ENCODE measurements around the gene CALM1.

The CALM1 gene

DNA sequence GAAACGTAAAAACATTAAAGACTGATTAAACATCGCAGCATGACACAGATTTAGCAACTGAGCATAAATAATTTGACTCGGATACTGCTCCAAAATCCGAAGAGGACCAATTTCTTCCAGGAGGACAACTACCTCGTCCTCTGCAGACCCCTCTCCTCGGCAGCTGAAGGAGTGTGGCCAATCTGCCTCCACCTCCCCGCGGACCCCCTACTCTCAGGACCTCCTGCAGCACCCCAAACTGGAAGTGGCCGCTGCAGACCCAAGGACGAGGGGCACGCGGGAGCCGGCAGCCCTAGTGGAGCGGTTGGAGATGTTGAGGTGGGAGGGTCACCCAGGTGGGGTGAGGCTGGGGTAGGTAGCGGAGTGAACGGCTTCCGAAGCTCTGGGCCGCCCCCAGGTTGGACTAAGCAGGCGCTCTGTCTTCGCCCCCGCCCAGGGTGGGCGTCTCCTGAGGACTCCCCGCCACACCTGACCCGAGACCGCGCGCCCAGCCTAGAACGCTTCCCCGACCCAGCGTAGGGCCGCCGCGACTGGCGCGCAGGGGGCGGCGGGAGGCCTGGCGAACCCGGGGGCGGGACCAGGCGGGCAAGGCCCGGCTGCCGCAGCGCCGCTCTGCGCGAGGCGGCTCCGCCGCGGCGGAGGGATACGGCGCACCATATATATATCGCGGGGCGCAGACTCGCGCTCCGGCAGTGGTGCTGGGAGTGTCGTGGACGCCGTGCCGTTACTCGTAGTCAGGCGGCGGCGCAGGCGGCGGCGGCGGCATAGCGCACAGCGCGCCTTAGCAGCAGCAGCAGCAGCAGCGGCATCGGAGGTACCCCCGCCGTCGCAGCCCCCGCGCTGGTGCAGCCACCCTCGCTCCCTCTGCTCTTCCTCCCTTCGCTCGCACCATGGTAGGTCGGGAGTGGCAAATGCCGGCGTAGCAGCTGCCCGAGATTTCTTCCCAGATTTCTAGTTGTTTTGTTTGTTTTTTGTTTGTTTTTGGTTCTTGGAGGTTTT, at the start of gene CALM1:
Gene CALM1, plus strand, starts transcription at position 689 of the 999 bp plus-strand sequence. Its CDS starts 202 bp downstream, at position 891.
- DNase-seq (ENCODE audit: low read depth in 1 of 2, low spot score in 1 of 2), result peak; percentile 96 to 98

DNA sequence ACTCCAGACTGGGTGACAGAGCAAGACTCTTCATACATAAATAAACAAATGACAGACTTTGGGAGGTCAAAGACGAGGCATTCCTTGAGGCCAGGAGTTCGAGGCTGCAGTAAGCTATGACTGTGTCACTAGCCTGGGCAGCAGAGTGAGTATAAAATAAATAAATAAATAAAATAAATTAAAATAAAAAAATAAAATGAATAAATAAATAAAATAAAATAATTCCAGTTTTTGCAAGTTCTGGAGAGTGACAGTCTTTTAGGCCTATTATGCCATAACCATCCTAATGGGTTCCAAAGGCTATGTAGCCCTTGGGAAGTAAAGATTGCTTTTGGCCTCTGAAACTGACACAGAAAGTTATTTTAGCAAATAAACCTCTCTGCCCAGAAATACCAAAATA, 48.6 kb upstream of the CALM1 start:
- no peak for DNase-seq (ENCODE audit: low read depth in 1 of 2, low spot score in 1 of 2)

DNA sequence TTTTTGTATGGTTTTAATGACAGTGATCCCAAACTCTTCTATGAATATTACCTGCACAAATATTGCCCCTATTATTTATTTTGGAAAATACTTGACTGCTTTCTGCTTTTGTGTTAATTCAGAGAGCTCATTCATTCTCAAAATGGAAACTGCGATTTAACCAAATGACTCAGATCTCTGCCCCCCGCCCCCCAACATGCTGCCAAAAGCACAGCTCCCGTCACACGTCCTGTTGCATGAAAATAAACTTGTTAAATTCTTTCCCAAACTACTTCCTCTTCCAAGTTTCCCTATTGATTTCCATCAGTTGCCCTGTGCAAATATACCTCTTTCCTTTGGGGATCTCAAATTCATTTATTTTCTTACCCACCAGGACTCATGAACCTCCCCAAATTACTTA, 47.1 kb upstream of the CALM1 start:
- no peak for DNase-seq (ENCODE audit: low read depth in 1 of 2, low spot score in 1 of 2)

DNA sequence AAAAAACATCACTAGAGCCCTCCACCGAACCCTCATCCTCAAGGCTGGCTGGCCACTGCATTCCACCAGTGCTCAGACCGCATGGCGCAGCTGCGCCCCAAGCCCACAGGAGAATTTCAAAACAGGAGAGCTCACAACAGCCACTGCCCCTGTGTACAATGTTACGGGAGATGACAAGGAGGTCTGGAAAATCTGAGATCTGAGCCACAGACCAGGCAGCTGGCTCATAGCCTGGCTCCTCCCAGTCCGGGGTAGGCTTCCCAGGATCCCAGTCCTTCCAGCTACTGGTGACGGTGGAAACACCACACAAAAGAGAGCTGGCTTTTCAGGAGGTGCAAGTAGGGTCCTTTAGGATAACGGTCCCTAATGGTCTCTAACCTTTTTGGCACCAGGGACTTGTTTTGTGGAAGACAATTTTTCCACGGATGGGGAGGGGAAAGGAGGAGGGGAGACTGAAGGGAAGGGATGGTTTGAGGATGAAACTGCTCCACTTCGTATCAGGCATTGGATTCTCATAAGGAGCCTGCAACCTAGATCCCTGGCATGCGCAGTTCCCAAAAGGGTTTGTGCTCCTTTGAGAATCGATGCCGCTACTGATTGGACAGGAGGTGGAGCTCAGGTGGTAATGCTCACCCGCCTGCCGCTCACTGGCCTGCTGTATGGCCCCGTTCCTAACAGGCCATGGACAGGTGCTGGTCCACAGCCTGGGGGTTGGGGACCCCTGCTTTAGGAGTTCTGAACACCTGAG, 42.1 kb upstream of the CALM1 start:
- DNase-seq (ENCODE audit: low read depth in 1 of 2, low spot score in 1 of 2), result no peak

DNA sequence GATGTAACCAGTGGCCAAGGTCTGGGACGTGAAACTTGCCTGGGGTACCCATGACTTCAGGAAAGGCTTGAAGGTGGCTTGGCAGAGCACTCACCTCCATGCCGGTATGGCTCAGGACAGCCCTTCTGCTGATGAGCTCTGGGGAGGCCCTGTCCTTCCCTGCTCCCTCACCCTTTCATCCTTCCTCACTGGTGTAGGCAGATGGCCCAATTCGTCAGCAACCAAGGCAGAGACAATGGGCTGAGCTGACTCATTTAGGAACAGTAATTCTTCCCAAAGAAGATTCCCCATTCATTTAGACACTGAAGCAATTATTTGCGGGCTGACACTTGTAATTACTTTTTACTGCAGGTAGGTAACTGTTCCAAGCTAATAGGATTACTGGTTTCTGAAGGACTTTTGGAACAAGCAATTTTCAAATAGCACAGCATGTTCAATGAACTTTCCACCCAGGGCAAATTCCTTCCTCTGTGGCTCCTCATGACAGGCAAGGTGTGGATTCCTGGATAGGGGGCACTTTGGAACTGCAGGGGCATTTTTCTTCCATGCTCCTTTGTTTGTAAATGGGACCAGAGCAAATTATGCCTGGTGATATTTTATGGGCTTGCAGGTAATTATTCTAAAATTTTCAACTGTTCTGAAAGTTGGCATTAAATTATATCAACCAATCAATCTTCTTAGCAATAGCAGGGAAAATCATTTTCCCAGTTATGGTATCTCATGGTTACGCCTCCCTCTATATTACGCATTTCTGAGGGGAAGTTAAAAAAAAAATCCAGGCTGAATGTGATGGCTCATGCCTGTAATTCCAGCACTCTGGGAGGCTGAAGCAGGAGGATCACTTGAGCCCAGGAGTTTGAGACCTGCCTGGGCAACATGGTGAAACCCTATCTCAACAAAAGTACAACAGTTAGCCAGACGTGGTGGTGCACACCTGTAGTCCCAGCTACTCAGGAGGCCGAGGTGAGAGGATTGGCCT, 41.0 kb upstream of the CALM1 start:
- no peak for DNase-seq (ENCODE audit: low read depth in 1 of 2, low spot score in 1 of 2)

DNA sequence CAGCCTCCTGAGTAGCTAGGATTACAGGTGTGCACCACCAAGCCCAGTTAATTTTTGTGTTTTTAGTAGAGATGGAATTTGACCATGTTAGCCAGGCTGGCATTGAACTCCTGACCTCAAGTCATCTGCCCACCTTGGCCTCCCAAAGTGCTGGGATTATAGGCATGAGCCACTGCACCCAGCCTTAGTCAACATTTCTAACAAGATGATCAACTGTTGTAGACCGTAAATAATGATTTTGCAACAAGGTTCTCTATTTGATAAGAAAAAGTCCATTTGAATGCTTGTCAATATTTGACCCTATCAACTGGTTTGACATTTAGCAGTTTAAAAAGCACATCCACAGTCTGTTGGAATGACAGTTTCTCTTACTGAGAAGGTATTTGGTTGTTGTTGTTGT, 39.9 kb upstream of the CALM1 start:
- no peak for DNase-seq (ENCODE audit: low read depth in 1 of 2, low spot score in 1 of 2)

DNA sequence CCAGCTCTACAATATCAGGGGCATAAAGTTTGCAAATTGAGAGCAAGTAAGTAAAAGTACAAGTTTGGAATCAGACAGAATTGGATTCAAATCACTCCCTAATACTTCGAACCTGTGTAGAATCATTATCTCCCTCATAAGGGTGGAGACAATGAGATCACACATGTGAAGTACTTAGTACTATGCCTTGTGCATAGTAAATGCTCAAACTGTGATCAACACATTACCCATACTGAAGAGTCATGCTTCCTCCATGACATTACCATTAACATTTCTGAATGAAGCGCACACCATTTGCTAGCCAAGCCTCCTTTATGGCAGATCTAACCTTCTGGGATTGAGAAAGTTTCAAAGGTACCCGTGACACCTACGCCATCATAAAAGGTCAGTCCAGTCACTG, 38.5 kb upstream of the CALM1 start:
- no peak for DNase-seq (ENCODE audit: low read depth in 1 of 2, low spot score in 1 of 2)

DNA sequence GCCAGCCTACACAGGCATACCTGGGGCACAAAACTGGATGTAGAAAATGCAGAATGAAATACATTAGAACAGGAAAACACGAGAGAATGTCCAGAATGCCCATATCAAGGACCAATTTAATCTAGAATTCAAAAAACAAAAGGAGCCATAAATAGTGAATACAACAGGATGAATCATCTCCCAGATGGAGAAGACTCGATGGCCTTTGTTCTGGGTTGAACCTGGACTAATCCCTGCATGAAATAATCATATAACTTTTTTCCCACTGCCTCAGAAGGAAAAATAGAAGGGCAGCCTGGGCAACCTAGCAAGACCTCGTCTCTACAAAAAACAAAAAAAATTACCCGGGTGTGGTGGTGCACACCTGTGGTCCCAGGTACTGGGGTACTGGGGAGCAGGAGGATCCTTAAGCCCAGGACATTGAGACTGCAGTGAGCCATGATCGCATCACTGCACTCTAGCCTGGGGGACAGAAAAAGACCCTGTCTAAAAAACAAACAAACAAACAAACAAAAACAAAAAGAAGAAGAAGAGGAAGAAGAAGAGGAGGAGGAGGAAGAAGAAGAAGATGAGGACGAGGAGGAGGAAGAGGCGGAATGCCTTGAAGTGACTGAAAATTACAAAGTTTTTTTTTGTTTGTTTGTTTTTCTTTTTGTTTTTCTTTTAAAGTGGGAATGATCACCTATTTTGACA, 34.8 kb upstream of the CALM1 start:
- DNase-seq (ENCODE audit: low read depth in 1 of 2, low spot score in 1 of 2), result no peak

DNA sequence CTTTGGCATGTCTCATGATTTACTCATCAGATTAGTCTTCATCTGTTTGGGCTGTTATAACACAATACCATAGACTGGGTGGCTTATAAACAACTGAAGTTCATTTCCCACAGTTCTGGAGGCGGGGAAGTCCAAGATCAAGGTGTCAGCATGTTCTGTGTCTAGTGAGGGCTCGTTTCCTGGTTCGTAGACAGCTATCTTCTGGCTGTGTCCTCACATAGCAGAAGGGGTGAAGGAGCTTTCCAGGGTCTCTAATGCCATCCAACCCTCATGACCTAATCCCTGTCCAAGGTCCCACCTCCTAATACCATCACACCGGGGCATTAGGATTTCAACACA, 34.3 kb upstream of the CALM1 start:
- DNase-seq (ENCODE audit: low read depth in 1 of 2, low spot score in 1 of 2), result no peak

DNA sequence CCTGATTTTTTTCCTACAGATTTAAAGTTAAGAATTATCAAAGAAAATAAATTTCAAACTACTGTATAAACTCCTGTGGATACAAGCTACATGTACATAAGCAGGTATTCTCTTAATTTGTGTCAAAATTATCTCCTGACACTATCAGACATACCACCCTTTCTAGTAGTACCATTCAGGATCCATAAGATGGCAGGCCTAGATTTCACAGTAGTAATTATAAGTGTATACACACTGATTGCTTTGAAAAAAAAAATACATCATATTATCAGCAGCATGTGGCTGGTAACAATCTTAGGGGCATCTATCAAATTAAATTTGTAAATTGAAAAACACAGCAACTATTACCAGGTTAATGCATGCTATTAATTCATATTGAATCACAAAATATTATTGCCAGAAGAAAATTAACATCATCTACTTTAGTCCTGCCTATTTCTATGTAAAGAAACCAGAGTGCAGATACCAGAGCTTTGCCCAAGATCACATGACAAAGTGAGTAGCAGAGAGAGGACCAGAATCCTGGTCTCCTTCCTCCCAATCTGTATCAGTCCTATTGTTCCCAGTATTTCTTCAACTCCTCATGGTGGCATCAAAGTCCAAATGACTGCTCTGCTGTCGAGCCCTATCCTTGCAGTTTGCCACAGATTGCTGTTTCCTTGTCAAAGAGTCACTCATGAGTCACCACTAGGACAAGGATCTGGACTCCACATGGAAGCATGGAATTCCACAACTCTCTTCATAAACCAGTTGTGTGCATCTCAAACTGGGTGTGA, 27.7 kb upstream of the CALM1 start:
- no peak for DNase-seq (ENCODE audit: low read depth in 1 of 2, low spot score in 1 of 2)

DNA sequence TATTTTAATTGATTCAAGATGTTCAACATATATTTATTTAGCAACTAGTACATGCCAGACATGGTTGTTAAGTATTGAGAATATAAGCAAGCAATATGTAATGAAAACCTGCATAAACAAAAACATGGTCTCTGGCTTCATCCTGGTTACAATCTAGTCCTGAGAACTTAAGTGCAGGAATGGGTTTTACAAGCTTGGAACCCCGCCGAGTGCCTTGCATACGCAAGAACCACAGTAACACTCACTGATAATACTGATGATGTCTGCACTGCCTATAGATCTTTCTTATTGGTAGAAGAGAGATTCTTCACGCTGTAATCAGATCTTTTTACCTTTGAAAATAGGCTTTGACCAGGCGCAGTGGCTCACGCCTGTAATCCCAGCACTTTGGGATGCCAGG, 22.9 kb upstream of the CALM1 start:
- DNase-seq (ENCODE audit: low read depth in 1 of 2, low spot score in 1 of 2), result no peak

DNA sequence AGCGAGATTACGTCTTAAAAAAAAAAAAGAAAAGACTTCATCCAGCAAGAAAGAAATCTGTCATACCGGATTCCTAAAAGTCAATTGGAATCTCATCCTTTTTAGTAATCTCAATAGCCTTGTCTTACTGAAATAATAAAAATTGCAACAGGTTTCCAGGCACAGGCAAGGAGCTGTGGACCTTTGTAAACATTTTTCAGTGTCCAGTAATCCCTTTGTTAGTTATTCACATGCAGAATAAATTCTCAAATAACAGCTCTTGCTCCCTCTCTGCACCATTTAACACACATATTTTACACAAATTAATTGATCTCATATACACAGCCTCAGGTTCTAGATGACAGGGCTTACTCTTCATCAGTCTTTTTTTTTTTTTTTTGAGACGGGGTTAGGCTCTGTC, 22.0 kb upstream of the CALM1 start:
- DNase-seq (ENCODE audit: low read depth in 1 of 2, low spot score in 1 of 2), result no peak

DNA sequence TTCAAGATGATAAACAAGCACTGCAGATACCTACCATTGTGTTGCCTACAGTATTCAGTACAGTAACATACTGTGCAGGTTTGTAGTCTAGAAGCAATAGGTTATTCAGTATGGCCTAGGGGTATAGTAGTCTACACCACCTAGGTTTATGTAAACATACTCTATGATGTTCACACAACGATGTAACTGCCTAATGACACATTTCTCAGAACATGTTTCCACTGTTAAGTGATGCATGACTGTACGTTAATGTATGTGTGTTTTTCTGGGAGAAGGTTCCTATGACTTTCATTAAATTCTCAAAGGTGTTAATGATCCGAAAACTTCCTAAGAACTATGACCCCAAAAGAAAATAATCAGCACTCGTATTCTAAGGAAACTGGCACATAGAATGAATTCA, 20.9 kb upstream of the CALM1 start:
- DNase-seq (ENCODE audit: low read depth in 1 of 2, low spot score in 1 of 2), result no peak

DNA sequence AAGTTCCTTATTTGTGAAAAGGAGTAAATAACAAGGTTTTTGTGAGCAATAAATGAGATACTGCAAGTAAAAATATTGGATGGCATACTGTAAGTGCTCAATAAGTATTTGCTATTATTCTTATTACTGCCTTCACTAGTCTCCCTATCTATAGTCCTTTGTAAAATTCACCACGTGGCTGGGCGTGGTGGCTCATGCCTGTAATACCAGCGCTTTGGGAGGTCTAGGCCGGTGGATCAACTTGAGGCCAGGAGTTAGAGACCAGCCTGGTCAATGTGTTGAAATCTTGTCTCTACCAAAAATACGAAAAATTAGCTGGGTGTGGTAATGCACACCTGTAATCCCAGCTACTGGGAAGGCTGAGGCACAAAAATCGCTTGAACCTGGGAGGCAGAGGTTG, 18.6 kb upstream of the CALM1 start:
- no peak for DNase-seq (ENCODE audit: low read depth in 1 of 2, low spot score in 1 of 2)

DNA sequence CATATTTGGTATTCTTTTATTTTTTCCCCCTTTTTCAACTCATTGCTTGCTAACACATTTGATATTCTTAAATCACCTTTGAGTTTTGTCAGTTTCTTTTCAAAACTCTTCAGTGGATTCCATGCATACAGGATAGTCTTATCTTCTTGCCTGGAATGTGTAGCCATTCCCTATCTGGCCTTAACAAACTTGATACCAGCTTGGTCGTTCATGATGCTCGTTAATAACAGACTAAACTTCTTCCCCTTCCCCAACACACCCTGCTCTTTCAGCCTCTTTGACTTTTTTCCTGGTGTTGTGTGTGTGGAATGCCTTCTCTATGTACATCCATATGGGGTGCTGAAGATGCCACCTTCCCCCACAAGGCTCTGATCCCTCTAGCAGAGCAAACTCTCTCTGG, 17.7 kb upstream of the CALM1 start:
- DNase-seq (ENCODE audit: low read depth in 1 of 2, low spot score in 1 of 2), result no peak

DNA sequence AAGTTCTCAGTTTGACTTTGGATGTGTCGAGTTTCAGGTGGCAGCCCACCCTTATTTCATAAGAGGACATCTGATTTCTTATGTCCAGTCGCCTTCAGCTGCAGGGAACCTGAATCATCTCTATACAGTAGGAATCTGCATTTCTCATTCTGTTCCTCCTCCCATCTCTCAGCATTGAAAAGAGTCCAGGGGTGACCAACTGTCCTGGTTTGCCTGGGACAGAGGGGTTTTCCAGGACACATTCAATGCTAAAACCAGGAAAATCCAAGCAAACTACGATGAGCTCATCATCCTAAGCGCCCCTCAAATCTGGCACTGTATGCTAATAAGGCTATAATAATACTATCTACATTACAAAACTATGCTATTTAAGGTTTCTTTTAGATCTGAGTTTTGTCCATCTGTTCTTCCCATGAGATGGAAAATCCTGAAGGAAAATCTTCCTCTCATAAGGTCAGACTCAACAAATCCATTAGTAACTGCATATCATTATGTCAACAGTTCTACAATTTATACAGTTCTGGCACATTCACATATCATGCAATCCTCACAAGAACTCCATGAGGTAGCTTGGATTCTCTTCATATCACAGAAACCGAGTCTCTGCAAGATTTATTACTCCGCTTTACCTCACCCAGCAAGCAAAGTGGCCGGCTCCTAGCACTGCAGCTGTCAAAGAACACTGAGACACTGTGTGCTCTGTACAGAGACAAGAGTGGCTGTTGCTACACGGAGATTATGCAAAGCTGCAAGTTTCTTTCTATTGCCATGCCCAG, 15.6 kb upstream of the CALM1 start:
- DNase-seq (ENCODE audit: low read depth in 1 of 2, low spot score in 1 of 2), result no peak

DNA sequence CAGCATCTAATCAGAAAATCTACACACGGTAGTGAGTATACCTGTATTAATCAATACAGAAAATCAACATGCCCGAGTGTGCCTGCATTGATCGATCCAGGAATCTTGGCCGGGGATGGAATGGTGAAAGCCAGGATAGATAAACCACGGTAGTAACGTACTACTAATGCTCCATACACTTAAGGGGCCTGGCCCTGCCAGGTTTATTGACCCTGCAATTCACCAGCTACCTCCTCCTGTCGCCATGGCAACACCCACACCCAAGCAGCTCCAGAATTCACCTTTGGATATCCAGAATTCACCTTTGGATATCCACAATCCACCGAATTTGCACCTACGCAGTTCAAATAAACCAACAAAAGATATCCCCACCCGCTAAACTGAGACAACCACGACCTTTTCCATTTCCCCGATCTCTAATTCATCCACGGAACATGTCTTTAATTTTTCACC, 14.8 kb upstream of the CALM1 start:
- DNase-seq (ENCODE audit: low read depth in 1 of 2, low spot score in 1 of 2), result no peak

DNA sequence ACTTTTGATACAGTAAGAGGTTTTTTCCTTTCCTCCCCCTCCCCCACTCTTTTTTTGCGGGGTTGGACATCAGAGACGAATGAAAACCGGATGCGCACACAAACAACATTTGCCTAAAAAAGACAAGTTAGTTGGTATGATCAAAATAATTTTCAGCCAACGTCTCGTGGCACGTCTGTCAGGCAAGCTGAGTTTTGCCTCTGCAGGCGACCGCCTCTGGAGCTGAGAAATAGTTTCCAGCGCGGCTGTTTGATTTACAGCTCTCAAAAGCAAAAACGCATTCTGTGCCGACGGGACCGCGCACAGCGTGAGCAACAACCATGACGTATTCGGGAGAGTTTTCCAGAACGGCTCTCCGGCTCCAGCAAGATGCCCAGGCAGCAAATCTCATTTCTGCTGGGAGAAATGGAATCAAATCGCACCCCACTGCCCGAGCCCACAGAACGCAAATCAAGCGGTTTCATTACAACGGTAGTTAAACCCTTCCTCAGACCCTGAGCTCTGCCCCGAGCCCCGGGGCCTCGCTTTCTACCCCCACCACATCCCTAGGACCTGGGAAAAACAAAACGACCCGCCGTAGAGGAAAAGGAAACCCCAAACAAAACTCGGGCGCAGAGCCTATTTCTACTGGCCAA, 14.2 kb upstream of the CALM1 start:
- peak; percentile 45 to 54 for DNase-seq (ENCODE audit: low read depth in 1 of 2, low spot score in 1 of 2)
